ENCODE data around the gene RIPOR3.

DNA sequence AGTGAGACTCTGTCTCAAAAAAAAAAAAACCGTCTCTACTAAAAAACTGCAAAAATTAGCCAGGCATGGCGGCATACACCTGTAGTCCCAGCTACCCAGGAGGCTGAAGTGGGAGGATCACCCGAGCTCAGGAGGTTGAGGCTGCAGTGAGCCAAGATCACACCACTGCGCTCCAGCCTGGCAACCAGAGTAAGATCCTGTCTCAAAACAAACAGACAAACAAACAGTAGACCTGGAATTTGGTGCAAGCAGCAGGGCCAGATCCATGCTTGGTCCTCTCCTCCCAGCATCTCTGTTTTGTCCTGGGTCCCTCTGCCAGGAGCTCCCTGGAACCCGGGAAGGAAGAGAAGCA is 11.6 kb downstream of the RIPOR3 start:
- TF ChIP-seq CTCF (IDR thresholded peaks at IDR 0.05; ENCODE audit: low read length) (no peak), EZH2 (IDR thresholded peaks at IDR 0.05; ENCODE audit: borderline replicate concordance, low read length) (no peak)
